Measurements from ENCODE around the gene GNB1L.

GNB1L gene

DNA sequence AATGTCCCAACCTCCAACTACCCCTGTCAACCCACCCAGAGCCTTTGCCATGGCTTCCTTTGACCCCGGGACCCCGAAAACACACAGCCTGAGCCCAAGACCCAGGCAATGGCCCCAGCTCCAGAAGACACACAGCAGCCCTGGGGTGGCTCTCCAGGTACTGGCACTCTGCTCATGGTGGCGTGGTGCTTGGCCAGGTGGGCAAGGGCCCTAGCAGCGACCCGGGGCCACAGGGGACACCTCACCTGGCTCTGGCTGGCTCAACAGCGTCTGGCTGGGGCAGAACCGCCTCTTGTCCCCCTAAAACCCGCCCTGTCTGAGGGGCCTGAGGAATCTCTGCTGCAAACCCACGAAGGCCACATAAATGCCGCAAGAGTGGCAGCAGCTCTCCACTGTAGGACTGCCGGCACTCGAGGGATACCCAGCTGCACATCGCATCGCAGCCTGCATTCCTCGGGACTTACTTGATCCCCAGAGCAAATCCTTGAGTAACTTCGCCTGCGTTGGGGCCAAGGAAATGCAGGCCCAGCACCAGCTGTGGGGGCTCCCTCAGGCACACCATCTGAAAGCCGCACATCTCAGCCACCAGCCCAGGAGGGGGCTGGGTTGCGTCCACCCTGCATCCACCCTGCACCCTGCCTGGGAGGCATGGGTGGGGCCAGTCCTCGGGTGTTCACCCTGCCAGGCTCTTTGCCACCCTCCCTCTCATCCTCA is 23.1 kb upstream of the GNB1L start:
- in situ Hi-C loops (cut with HindIII; ENCODE audit: low sequenced_read_pairs), result no loop called here

DNA sequence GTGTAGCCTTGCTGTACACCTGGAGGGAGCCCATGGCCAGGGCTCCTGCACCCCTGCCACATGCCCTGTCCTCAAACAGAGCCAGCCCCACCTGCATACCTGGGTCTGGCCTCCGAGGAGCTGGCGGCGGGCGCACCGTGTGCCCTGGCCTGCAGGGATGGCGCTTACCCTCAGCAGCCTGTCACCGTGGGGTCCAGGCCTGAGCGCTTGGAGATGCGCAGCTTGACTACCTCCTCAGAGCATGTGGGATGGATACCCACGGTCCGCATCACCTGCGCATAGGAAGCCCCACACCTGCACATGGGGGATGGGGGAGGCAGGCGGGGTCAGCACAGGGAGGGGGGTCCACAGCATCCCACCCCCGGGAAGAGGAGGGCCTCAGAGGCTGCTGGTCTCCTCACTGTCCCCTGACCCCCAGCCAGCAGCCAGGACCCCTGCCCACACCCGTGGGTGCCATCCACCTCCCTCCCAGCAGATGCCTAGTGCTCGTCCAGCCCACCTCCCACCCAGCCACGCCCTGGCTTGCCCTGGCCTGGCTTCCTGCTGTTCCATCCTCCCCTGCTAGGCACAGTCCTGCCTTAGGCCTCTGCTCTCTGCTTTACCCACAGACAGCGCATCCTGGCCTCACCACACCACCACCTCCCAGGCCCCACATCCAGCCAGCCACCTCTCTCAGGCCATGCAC is 22.4 kb upstream of the GNB1L start:
- in situ Hi-C loops (cut with HindIII; ENCODE audit: low sequenced_read_pairs), result no loop called here

DNA sequence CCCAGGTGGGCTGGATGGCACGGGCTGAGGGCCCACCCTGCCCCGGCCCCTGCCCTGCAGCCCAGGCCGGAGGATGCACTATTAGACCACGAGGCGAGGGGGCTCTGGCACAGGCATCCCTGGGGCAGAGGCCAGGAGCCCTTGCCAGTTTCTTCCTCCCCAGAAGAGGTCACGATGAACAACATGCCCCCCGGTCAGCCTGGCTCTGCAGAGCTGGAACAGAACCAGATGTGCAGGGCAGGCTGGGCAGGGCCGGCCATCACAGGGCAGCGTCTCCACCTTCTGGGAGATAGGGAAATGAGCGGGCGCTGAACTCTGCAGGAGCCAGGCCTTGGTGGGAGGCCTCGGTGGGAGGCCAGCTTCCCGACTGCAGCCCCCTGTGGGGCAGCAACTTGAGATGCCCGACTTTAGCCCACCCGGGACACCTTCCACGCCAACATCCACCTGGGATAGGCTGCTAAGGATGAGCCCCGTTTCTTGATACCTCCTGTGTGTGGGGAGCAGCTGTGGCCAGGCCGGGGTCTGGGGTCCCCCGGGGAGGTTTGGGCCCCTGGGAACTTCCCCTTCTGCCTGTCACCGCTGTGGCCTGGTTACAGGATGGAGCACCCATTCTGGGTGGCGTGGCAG is 21.8 kb upstream of the GNB1L start:
- in situ Hi-C loops (cut with HindIII; ENCODE audit: low sequenced_read_pairs), result no loop called here

DNA sequence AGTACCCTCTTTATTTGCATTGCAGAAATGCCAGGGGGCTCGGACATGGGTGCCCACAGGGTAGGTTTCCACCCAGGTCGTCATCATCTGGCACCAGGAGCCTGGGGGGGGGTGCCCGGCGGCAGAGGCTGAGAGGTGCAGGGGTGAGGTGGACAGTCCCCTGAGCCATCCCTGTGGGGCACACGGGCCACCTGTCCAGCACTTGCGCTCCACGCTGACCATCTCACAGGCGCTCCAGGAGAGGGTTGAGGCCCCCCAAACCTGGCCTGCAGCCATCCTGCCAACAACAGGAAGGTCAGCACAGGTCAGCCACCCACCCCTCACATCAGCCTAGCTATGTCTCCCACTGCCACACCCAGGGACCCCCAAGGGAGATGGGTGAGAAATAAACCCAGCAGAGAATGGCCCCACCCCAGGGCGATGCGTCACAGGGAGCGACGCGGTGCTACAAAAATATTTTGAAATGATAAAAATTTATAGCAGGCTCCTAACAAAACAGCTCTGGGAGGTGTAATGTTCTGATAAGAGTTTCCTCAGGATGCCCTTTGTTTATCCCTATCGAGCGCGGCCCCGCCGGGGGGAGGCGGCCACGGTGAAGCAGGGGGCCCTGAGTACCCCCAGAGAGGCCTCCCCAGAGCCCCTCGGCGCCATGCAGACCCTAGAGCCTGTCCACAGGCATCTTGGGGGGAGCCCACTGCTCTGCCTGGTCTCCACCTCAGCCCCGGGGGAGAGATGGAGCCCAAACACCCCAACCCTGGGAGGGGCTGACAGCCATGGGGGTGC is 21.0 kb upstream of the GNB1L start:
- in situ Hi-C loops (cut with HindIII; ENCODE audit: low sequenced_read_pairs), result no loop called here

DNA sequence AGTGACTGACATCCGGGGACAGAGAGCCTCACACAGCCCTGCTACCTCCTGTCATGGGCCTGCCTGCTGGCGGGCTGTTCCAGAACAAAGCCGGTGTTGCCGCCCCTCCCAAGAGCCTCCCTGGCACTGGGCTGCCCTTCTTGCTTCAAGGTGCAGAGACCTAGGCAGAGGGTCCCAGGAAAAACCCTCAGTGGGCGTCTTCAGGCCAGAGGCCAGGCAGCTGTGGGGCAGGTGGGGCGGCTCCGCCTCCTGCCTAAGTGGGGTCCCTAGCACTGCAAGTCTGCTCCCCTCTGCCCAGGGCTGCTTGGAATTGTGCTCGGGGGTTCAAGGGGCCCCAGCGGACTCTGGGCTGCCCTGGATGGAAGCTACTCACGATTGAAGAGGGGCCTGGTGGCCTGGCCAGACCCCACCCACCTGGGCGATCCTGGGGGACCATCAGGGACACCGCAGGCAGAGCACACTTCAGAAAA is 20.4 kb upstream of the GNB1L start:
- in situ Hi-C loops (cut with HindIII; ENCODE audit: low sequenced_read_pairs), result no loop called here

DNA sequence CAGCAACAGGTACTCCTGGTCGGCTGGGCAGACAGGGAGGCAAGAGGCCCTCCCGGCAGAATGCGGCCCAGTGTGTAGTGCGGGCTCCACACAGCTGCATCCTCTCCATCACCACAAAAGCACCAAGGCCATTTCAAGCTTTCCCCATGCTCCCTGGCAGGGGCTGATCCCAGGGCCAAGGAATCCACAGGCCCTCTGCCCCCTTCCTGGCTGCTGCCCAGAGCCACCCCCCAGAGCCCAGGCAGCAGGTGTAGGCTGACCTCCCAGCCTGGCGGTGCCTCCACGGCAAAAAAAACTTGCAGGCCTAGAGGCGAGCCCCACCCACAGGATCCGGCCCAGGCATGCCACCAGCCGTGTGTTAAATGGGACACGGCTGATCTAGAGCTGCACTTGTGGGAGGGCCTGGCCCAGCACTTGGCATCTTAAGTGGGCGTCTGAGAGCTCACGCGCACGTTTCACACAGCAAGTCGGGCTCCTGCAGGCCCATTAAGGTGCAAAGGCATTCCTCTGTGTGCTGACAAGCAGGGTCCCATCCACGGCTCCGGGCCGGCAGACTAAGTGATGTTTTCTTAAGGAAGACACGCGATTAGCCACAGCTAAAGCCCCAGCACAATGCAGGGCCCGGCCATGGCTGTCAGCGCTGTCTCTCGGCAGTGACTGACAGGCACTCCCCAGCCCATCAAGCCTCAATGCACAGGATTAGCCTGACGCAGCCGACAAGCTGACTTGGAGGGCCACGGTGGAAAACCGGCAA is 19.8 kb upstream of the GNB1L start:
- in situ Hi-C loops (cut with HindIII; ENCODE audit: low sequenced_read_pairs), result no loop called here

DNA sequence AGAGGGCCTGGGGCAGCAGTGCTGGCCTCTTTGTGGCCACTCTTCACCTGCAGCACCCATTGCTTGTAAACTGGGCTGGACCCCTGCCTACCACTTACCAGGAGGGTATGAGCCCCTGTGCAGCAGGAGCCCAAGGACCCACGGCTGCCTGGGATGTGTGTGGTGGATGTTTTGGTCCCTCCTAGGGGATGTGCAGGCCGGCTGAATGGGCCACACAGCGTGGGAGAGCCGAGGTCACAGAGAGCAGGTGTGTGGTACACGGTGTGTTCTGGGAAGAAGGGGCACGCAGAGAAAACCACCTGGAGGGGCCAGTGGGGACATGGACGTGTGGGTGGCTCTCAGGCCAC is 19.3 kb upstream of the GNB1L start:
- in situ Hi-C loops (cut with HindIII; ENCODE audit: low sequenced_read_pairs), result no loop called here

DNA sequence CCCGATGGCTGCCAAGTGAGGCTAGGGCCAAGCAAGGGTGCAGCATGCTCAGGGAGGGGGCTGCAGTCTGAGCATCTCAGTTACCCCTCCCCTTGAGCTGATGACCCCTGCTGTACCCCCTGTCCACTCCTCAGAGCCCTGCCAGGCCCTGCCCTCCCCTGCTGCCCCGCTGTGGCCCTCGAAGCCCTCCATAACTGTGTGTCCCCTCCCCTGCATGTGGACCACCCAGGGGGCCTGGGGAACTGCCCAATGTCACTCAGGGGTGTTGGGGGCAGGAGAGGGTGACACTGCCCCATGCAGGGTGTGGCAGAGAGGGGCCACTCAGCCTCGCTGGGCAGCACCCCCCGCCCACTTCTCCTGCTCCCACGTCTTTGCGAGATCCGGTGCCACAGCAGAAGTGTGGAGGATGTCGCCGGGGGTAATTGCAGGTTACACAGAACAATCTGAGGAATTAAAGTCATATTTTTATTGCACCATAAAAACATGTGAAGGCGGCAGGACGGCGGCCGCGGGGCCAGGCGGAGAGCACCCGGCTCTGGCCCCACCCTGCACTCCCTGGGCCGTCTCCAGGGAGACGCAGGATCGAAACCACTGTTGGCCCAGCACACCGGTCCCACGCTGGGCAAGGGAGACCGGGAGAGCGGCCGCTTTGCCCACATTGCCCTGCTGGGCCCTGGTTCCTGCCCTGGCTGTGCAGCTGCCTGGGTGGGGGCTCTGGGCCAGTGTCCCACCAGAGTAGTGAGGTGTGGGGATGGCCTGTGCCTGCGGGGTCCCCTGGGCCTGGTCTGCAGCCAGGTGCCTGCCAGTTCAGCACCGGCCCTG is 18.7 kb upstream of the GNB1L start:
- in situ Hi-C loops (cut with HindIII; ENCODE audit: low sequenced_read_pairs), result no loop called here

DNA sequence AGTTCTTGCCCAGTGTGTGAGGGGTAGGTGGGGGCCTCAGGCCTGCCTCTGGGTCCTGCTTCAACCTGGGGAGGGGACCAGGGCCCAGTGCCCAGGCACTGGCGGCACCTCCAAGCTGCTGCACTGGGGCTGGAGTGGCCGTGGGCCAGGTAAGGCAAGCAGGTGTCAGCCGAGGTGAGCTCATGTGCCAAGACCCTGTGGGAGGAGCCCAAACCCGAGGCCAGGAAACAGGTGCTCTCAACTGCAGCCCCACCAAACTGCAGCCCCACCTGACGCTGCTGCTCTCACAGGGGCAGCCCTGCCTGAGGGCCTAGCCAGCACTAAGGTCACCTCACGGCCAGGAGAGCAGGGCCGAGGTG is 18.1 kb upstream of the GNB1L start:
- in situ Hi-C loops (cut with HindIII; ENCODE audit: low sequenced_read_pairs), result no loop called here

DNA sequence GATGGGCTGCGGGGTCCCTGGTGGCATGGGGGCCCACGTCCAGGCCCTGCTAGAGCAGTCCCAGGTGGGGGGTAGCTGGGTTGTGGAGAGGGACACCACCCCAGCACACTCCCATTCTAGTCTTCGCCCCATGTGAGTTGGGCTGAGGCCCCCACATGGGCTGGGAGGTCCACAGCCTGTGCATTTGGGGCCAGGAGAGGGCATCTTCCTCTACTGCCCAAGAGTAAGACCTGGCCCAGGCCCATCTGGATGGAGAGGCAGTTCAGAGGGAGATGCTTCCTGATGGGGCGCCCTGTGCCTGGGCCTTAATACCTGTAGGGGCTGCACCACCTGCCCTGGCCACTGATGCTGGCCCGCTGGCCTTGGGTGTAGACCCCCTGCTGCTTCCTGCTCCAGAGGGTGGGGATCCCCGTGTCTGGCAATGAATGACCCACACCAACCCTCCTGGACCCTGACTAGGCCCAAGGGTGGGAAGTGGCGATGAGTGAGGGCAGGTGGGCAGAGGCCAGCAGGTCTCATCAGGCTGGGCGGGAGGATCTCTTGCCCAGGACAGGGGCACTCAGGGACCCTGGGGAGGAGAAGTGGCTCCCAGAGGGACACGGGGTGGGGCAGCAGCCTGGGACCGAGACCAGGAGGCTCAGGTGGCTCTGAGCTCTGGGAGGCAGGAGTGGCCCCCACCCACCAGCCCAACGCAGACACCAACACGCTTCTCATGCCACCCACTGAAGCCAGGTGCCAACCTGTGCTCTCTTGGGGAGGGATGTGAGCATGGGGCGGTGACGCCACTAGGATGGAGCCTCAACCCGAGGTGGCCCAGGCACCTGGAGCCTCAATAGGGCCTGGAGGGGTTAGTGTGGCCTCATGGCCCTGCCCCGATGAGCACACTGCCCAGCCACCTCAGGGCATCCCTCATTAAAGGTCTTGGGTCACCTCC is 17.4 kb upstream of the GNB1L start:
- in situ Hi-C loops (cut with HindIII; ENCODE audit: low sequenced_read_pairs), result no loop called here

DNA sequence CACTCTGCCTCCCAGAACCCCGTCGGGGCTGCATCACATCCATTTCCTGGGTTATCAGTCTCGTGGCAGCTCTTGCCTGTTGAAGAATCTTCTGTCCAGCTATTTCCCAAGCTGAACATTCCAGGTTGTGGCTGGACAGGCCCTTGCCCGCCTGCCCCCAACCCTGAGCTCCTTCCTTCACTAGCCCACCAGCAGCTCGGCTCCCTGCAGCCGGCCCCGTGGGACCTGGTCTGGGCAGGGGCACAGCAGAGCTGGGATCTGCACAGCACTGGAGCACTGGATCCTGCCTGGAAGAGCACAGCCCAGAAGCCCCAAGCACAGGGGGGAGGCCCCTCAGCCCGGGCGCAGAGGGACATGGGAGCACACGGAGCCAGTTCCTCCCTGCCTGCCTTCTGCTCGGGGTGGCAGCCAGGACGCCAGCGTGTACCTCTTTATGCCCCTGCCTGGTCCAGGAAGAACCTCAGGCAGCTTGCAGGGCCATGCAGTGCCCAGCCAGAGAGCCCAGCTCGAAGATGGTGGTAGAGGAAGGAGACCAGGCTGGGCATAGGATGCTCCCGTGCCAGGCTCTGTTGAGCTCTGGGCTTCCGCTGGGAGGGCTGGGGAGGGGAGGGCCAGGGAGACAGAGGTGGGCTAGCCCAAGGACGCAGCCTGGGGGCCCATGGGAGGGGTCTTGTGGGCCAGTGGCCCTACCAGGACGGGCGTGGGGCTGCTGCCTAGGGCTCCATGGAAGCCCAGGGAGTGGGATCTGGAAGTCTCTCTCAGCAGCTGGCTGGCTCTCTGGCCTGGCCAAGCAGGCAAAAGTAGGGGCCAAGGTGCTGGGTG is 16.6 kb upstream of the GNB1L start:
- in situ Hi-C loops (cut with HindIII; ENCODE audit: low sequenced_read_pairs), result no loop called here

DNA sequence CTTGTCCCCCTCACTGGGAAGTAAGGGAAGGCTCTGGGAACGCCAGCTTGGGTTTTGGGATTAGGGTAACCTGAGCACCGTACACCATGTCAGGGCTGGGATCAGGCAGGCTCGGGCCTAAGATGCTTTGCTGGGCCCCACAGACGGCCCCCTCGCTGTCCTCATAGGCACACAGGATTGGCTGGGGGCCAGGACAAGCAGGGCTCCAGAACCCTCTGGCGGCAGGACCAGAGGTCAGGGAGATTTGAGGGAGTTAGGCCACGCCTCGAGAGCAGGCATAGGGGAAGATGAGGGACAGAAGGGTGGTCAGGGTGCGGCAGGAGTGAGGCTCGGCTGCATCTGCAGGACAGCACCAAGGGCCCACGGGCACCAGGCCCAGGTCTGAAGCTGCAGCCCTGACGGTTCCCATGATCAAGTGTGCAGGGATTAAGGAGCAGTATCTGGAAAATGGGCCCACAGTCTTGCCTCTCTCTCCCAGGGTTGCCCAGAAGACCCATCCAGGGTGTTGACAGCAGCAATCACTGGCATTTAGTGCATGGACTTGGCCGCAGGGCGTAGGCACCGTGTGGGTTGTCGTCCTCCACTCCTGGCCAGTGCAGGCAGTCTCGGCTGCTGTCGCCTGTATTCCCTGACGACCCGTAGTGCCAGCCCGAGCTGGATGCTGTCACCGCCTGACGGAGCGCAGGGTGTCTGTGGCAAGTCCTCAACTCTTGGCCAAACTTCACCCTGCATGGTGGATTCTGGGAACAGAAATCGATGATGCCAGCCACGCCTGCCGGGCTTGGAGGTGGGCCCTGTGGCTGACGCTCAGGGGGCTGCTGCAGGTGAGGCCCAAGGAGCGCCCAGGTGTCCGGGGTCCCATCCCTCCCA is 15.7 kb upstream of the GNB1L start:
- in situ Hi-C loops (cut with HindIII; ENCODE audit: low sequenced_read_pairs), result no loop called here

DNA sequence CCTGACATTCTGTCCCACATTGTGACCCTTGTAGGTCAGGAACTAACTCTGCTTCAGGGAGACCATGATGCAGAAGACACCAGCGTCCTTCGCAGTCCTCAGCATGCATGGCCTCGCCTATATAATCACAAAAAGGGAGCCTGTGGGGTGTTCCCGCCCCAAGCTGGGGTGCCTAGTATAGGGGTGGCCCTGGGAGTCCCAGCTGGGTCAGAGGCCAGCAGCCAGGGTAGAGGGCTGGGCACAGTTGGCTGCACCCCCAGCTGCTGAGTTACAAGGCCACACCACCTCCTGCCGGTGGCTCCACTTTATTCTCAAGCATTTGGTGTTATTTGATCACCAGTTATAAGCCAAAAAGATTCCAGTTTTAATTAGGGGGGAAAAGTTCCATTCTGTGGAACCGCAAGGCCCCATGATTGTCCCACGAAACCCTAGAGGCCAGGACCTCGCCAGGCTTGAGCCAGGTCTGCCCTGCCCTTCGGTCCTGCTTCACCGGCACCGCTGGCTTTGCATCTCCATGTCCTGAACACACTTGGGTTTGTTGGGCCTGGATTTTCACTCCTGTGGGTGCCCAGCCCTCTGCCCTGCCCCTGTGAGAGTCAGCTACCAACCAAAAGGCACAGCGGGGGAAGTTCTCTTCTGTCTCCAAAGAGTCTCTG is 15.0 kb upstream of the GNB1L start:
- in situ Hi-C loops (cut with HindIII; ENCODE audit: low sequenced_read_pairs), result no loop called here

DNA sequence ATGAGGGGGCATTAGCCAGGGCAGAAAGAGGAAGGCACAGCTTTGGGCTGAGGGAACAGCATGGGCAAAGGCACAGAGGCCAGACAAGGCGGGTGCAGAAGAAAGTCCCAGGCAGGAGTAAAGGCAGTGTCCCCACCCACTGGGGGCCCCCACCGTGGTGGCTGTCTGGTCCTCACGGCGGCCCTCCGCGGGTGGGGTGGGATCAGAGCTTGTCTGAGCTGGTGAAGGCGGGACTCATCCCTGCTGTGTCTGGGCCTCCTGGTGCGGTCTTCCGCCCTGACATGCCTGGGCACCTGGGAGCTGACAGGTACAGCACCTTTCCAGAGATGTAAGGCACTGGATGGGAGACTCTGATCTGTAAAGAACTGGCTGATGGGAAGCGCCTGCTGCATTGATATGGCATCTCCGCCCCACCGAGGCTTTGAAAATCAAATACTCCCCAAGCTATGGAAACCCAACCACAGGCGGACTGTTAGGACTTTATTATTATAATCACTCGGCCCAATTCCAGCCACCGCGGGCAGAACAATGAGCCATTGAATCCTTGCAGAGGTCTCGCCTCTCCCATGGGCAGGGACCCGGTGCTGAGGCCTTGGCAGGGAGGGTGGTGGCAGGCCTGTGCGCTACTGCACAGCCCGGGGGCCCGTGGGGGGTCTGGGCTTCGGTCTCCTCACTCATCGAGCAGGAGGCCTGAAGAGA is 14.2 kb upstream of the GNB1L start:
- in situ Hi-C loops (cut with HindIII; ENCODE audit: low sequenced_read_pairs), result no loop called here

DNA sequence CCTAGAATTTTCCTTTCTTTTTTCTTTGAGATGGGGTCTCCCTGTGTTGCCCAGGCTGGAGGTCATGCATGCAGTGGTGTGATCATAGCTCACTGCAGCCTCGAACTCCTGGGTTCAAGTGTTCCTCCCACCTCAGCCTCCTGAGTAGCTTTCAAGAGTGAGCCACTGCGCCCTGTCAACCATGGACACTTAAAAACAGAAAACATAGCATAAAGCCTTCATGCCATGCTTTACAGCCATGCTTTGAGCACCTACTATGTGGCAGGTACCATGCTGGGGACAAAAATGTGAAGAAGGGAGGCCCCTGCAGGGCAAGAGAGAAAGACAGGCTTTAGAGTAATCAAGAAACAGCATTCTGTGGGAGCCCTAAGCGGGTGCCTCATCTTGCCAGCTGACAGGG is 13.7 kb upstream of the GNB1L start:
- in situ Hi-C loops (cut with HindIII; ENCODE audit: low sequenced_read_pairs), result no loop called here

DNA sequence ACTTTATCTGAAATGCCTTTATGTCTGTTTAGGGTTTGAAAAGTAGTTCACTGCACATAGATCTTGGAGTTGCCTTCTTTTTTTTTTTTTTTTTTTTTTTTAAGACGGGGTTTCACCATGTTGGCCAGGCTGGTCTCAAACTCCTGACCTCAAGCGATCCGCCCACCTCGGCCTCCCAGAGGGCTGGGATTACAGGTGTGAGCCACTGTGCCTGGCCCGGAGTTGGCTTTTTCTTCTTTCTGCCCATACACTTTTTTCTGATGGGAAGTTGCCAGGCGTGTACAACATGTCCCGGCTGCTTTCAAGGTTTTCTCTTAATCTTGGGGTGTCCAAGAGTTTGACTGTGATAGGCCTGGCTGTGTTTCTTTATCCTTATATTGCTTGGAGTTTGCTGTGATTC is 12.9 kb upstream of the GNB1L start:
- in situ Hi-C loops (cut with HindIII; ENCODE audit: low sequenced_read_pairs), result no loop called here
